H9 (cell line): ENCODE data around the gene FHIT. TPM values are rescaled to one million over a fixed set of nuclear protein-coding genes. Genes with fewer than 3 reads are reported as not detected.

Experiments used
- DNase-seq: peaks from one replicate; pipeline ENCODE4 v3.0.0-alpha.2; 2017
- H2AFZ ChIP-seq: one replicate; pipeline ENCODE4 v1.6.1; 2013; ENCODE audit warnings: mild to moderate bottlenecking, low read length, control low read depth, moderate library complexity
- H2AK5ac ChIP-seq: 2 replicates; pipeline ENCODE4 v1.6.1; 2013; ENCODE audit warnings: low read length, control low read depth, mixed read lengths; ENCODE audit not compliant: insufficient read length
- H2BK120ac ChIP-seq: one replicate; pipeline ENCODE4 v1.6.1; 2013; ENCODE audit warnings: low read depth, mild to moderate bottlenecking, low read length, control low read depth, inconsistent platforms; ENCODE audit not compliant: poor library complexity, severe bottlenecking
- H2BK12ac ChIP-seq: 2 replicates; pipeline ENCODE4 v1.6.1; 2013; ENCODE audit warnings: low read length, control low read depth, mixed read lengths, low read depth; ENCODE audit not compliant: insufficient read length
- H2BK15ac ChIP-seq: 2 replicates; pipeline ENCODE4 v1.6.1; 2013; ENCODE audit warnings: low read depth, low read length, control low read depth
- H2BK20ac ChIP-seq: one replicate; pipeline ENCODE4 v1.6.1; 2013; ENCODE audit warnings: low read depth, mild to moderate bottlenecking, low read length, control low read depth, inconsistent platforms; ENCODE audit not compliant: poor library complexity, severe bottlenecking
- H2BK5ac ChIP-seq: 2 replicates; pipeline ENCODE4 v1.6.1; 2013; ENCODE audit warnings: low read length, control low read depth, mixed read lengths; ENCODE audit not compliant: insufficient read length
- H3K14ac ChIP-seq: 2 replicates; pipeline ENCODE4 v1.6.1; 2013; ENCODE audit warnings: low read length, control low read depth; ENCODE audit not compliant: insufficient read depth
- H3K18ac ChIP-seq: 2 replicates; pipeline ENCODE4 v1.6.1; 2013; ENCODE audit warnings: low read depth, mild to moderate bottlenecking, mixed read lengths, low read length, control low read depth; ENCODE audit not compliant: insufficient read length
- H3K23ac ChIP-seq: 2 replicates; pipeline ENCODE4 v1.6.1; 2013; ENCODE audit warnings: low read length, control low read depth, mixed read lengths, low read depth; ENCODE audit not compliant: insufficient read length
- H3K23me2 ChIP-seq: 2 replicates; pipeline ENCODE4 v1.6.1; 2013; ENCODE audit warnings: low read depth, mild to moderate bottlenecking, mixed read lengths, low read length, control low read depth; ENCODE audit not compliant: insufficient read length, poor library complexity, severe bottlenecking
- H3K27ac ChIP-seq: 2 replicates; pipeline ENCODE4 v1.5.1; 2013; ENCODE audit warnings: low read length, control low read depth, mixed read lengths, low read depth; ENCODE audit not compliant: insufficient read length
- H3K27me3 ChIP-seq: 2 replicates; pipeline ENCODE4 v1.6.1; 2013; ENCODE audit warnings: low read length, control low read depth, inconsistent platforms; ENCODE audit not compliant: insufficient read depth
- H3K4ac ChIP-seq: 2 replicates; pipeline ENCODE4 v1.6.1; 2013; ENCODE audit warnings: low read depth, mild to moderate bottlenecking, control low read depth, inconsistent platforms, low read length, moderate library complexity
- H3K4me1 ChIP-seq: 2 replicates; pipeline ENCODE4 v1.6.1; 2013; ENCODE audit warnings: low read length, control low read depth, inconsistent platforms; ENCODE audit not compliant: insufficient read depth
- H3K4me2 ChIP-seq: 2 replicates; pipeline ENCODE4 v1.6.1; 2013; ENCODE audit warnings: low read length, control low read depth, mixed read lengths; ENCODE audit not compliant: insufficient read length, insufficient read depth
- H3K56ac ChIP-seq: 2 replicates; pipeline ENCODE4 v1.6.1; 2013; ENCODE audit warnings: low read depth, mild to moderate bottlenecking, mixed read lengths, low read length, control low read depth; ENCODE audit not compliant: insufficient read length
- H3K79me1 ChIP-seq: 2 replicates; pipeline ENCODE4 v1.6.1; 2013; ENCODE audit warnings: low read depth, mild to moderate bottlenecking, moderate library complexity, low read length, control low read depth, inconsistent platforms; ENCODE audit not compliant: insufficient read depth, poor library complexity, severe bottlenecking
- H3K79me2 ChIP-seq: 2 replicates; pipeline ENCODE4 v1.6.1; 2013; ENCODE audit warnings: low read length, control low read depth, inconsistent platforms; ENCODE audit not compliant: insufficient read depth
- H3K9ac ChIP-seq: 2 replicates; pipeline ENCODE4 v1.6.1; 2013; ENCODE audit warnings: low read length, control low read depth, mixed read lengths; ENCODE audit not compliant: insufficient read length; ENCODE audit errors: extremely low read depth
- H3K9me3 ChIP-seq: one replicate; pipeline ENCODE4 v1.6.1; 2013; ENCODE audit warnings: low read depth, low read length, inconsistent platforms; ENCODE audit not compliant: control insufficient read depth
- H3T11ph ChIP-seq: one replicate; pipeline ENCODE4 v1.6.1; 2013; ENCODE audit warnings: mild to moderate bottlenecking, low read length, control low read depth, inconsistent platforms
- H4K20me1 ChIP-seq: one replicate; pipeline ENCODE4 v1.6.1; 2013; ENCODE audit not compliant: control insufficient read depth, insufficient read length, insufficient read depth
- H4K5ac ChIP-seq: 2 replicates; pipeline ENCODE4 v1.6.1; 2013; ENCODE audit warnings: low read depth, mild to moderate bottlenecking, mixed read lengths, low read length, control low read depth; ENCODE audit not compliant: insufficient read length
- H4K8ac ChIP-seq: replicated peaks from 2 replicates; pipeline ENCODE4 v1.6.1; 2013; ENCODE audit warnings: low read length, control low read depth, mixed read lengths, low read depth; ENCODE audit not compliant: insufficient read length
- H4K91ac ChIP-seq: 2 replicates; pipeline ENCODE4 v1.6.1; 2013; ENCODE audit warnings: low read depth, mild to moderate bottlenecking, moderate library complexity, mixed read lengths, low read length, control low read depth; ENCODE audit not compliant: insufficient read length
- H3K27ac Mint-ChIP-seq, 3 experiments: 2 replicates in 2 of 3; 3 replicates in 1 of 3; pipeline ENCODE4 v1.8.0; 2020 to 2021; ENCODE audit warnings: mixed read lengths in 3 of 3, mild to moderate bottlenecking in 1 of 3, moderate library complexity in 1 of 3
- H3K27me3 Mint-ChIP-seq: 2 replicates; pipeline ENCODE4 v1.8.0; 2021; ENCODE audit warnings: low read depth, mild to moderate bottlenecking, moderate library complexity, mixed read lengths
- H3K36me3 Mint-ChIP-seq, 3 experiments: 2 replicates in 2 of 3; 3 replicates in 1 of 3; pipeline ENCODE4 v1.8.0; 2020 to 2021; ENCODE audit warnings: low read depth in 3 of 3, mixed read lengths in 3 of 3; ENCODE audit not compliant: insufficient read depth in 1 of 3
- H3K4me1 Mint-ChIP-seq, 2 experiments: 2 replicates each; pipeline ENCODE4 v1.8.0; 2020; ENCODE audit warnings: mixed read lengths in 2 of 2
- H3K4me3 Mint-ChIP-seq, 2 experiments: 2 replicates in 1 of 2; 3 replicates in 1 of 2; pipeline ENCODE4 v1.8.0; 2020 to 2021; ENCODE audit warnings: mild to moderate bottlenecking in 2 of 2, mixed read lengths in 2 of 2, moderate library complexity in 1 of 2
- H3K9me3 Mint-ChIP-seq, 2 experiments: 2 replicates in 1 of 2; 3 replicates in 1 of 2; pipeline ENCODE4 v1.8.0; 2020; ENCODE audit warnings: mild to moderate bottlenecking in 2 of 2, mixed read lengths in 2 of 2, moderate library complexity in 1 of 2
- WGBS: extraction: QIAGEN DNeasy Blood & Tissue Kit; methylation state at CpG from one replicate; pipeline ENCODE4 v1.1.7; 2013; ENCODE audit warnings: missing lambda C conversion rate, low lambda C conversion rate, mixed read lengths; ENCODE audit not compliant: insufficient read length; ENCODE audit errors: extremely low coverage; 5-methylcytosine and 5-hydroxymethylcytosine counted together
- total RNA-seq: library from RNA; stranded (reverse); gene quantifications from 2 replicates; pipeline ENCODE4 v1.2.1, GENCODE V29; 2021
- TF ChIP-seq, protein P1 (sequence below): fragments of 200-600 bp; sonication (generic); conservative IDR thresholded peaks from 3 replicates; pipeline ENCODE4 v1.8.0; 2021; ENCODE audit warnings: antibody characterized with exemption, mild to moderate bottlenecking

FHIT gene
- total RNA-seq, 1 experiment from 2014 or later, result 3.0 TPM

DNA sequence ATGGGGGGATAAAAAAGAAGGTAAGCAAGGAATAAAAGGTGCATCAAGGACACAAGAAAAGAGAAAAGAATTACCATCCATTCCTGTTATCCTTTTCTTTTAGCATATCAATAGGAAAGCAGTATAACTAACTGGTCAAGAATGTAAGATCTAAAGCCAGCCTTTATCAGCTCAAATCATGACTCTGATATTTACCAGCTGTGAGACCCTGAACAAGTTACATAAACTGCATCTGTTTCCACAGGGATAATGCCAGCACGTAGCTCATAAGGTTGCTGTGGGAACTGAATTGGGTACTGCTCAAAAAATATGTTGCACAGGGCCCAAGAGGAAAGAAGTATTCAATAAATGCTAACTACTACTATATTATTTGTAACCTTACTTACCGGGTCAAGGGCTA is 1109.2 kb downstream of the FHIT start:
- Mint-ChIP-seq H3K27me3 (no peaks in the 10 kb centered on the region), H3K9me3 (no peaks in the 10 kb centered on the region), H3K36me3 (no peaks in the 10 kb centered on the region), H3K4me3 (no peak overlapping the region), H3K4me1 (peaks cover 15 to 21% of the 10 kb centered on the region in 2 experiments), H3K27ac (no peak overlapping the region)
- H4K91ac ChIP-seq, result no peak overlapping the region
- H3K27ac ChIP-seq, result no peak overlapping the region
- no peaks in the 10 kb centered on the region for H4K20me1 ChIP-seq
- no peaks in the 10 kb centered on the region for H3K27me3 ChIP-seq
- H2BK12ac ChIP-seq, result no peak overlapping the region
- no peak overlapping the region for H2BK15ac ChIP-seq
- H3K18ac ChIP-seq, result no peak overlapping the region
- no peak overlapping the region for H2AFZ ChIP-seq
- no peaks in the 10 kb centered on the region for H3K9me3 ChIP-seq
- H3K79me2 ChIP-seq, result no peaks in the 10 kb centered on the region
- no peak overlapping the region for H3K9ac ChIP-seq
- H3K4ac ChIP-seq, result no peak overlapping the region
- H4K5ac ChIP-seq, result no peak overlapping the region
- no peak overlapping the region for H3K14ac ChIP-seq
- H3K4me1 ChIP-seq, result peaks cover 2% of the 10 kb centered on the region; the same call in 1 of the 2 replicates
- no peak for DNase-seq
- H3T11ph ChIP-seq, result no peak overlapping the region
- H3K23ac ChIP-seq, result no peak overlapping the region
- WGBS, result no CpG with 5 or more reads among the region's 2 CpGs
- no peak overlapping the region for H3K56ac ChIP-seq
- no peak overlapping the region for H4K8ac ChIP-seq
- H3K79me1 ChIP-seq, result no peaks in the 10 kb centered on the region
- no peaks in the 10 kb centered on the region for H3K23me2 ChIP-seq
- TF ChIP-seq, protein P1, sequence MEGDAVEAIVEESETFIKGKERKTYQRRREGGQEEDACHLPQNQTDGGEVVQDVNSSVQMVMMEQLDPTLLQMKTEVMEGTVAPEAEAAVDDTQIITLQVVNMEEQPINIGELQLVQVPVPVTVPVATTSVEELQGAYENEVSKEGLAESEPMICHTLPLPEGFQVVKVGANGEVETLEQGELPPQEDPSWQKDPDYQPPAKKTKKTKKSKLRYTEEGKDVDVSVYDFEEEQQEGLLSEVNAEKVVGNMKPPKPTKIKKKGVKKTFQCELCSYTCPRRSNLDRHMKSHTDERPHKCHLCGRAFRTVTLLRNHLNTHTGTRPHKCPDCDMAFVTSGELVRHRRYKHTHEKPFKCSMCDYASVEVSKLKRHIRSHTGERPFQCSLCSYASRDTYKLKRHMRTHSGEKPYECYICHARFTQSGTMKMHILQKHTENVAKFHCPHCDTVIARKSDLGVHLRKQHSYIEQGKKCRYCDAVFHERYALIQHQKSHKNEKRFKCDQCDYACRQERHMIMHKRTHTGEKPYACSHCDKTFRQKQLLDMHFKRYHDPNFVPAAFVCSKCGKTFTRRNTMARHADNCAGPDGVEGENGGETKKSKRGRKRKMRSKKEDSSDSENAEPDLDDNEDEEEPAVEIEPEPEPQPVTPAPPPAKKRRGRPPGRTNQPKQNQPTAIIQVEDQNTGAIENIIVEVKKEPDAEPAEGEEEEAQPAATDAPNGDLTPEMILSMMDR, result no peak
- H2BK20ac ChIP-seq, result no peak overlapping the region
- H3K4me2 ChIP-seq, result no peak overlapping the region
- no peak overlapping the region for H2BK120ac ChIP-seq
- no peak overlapping the region for H2AK5ac ChIP-seq
- H2BK5ac ChIP-seq, result no peak overlapping the region
